Parathyroid adenoma (tissue), 2 donors: Measurements from ENCODE around the gene TRIM26.

Experiments
- H2AFZ ChIP-seq: fragments of 300-600 bp; sonication (generic); one replicate; pipeline ENCODE4 v1.7.0; 2017; ENCODE audit warnings: antibody characterized with exemption, mild to moderate bottlenecking
- H3K27ac ChIP-seq: fragments of 300-600 bp; sonication (generic); one replicate; pipeline ENCODE4 v1.7.0; 2017
- H3K27me3 ChIP-seq: fragments of 300-600 bp; sonication (generic); one replicate; pipeline ENCODE4 v1.7.0; 2017; ENCODE audit warnings: low read length; ENCODE audit not compliant: control insufficient read depth, insufficient read depth
- H3K36me3 ChIP-seq: fragments of 300-600 bp; sonication (generic); one replicate; pipeline ENCODE4 v1.7.0; 2017; ENCODE audit warnings: low read length; ENCODE audit not compliant: control insufficient read depth, insufficient read depth
- H3K4me1 ChIP-seq: fragments of 300-600 bp; sonication (generic); one replicate; pipeline ENCODE4 v1.7.0; 2017; ENCODE audit warnings: control low read depth
- H3K4me2 ChIP-seq: fragments of 300-600 bp; sonication (generic); one replicate; pipeline ENCODE4 v1.7.0; 2017; ENCODE audit warnings: low read length
- H3K4me3 ChIP-seq: fragments of 300-600 bp; sonication (generic); one replicate; pipeline ENCODE4 v1.7.0; 2017; ENCODE audit warnings: low read depth, low read length
- H3K79me2 ChIP-seq: fragments of 300-600 bp; sonication (generic); one replicate; pipeline ENCODE4 v1.7.0; 2017; ENCODE audit warnings: control low read depth
- H3K9ac ChIP-seq: fragments of 300-600 bp; sonication (generic); one replicate; pipeline ENCODE4 v1.7.0; 2017; ENCODE audit warnings: mild to moderate bottlenecking
- H3K9me3 ChIP-seq: fragments of 300-600 bp; sonication (generic); one replicate; pipeline ENCODE4 v1.7.0; 2017; ENCODE audit warnings: low read length; ENCODE audit not compliant: control insufficient read depth
- CTCF ChIP-seq: fragments of 300-600 bp; sonication (generic); IDR thresholded peaks from one replicate; pipeline ENCODE4 v1.7.0; 2017; ENCODE audit warnings: antibody characterized with exemption, mild to moderate bottlenecking
- donor health status: primary hyperparathyroidism.

The TRIM26 gene

GRCh38 chr6:30207619-30208295, 5.4 kb downstream of the TRIM26 start:
- Histone ChIP-seq H3K4me1 (peaks cover 16% of the 10 kb centered on the region), H3K27ac (peak overlapping the region; percentile 30), H3K36me3 (no peaks in the 10 kb centered on the region), H3K27me3 (no peaks in the 10 kb centered on the region), H3K9ac (no peak overlapping the region), H3K9me3 (no peaks in the 10 kb centered on the region), H3K4me2 (no peak overlapping the region), H3K4me3 (no peak overlapping the region), H3K79me2 (peaks cover 53% of the 10 kb centered on the region), H2AFZ (no peak overlapping the region)
- no peak for TF ChIP-seq CTCF

GRCh38 chr6:30206799-30207618, 6.2 kb downstream of the TRIM26 start:
- peaks cover 50% of the 10 kb centered on the region for H3K79me2 ChIP-seq
- H3K4me2 ChIP-seq = peak overlapping the region; percentile 37
- peak overlapping the region; percentile 30 for H3K27ac ChIP-seq
- no peak for TF ChIP-seq CTCF
- peaks cover 13% of the 10 kb centered on the region for H3K4me1 ChIP-seq
- no peaks in the 10 kb centered on the region for H3K36me3 ChIP-seq
- H3K4me3 ChIP-seq = no peak overlapping the region
- H3K27me3 ChIP-seq = no peaks in the 10 kb centered on the region
- no peaks in the 10 kb centered on the region for H3K9me3 ChIP-seq
- H3K9ac ChIP-seq = no peak overlapping the region
- no peak overlapping the region for H2AFZ ChIP-seq

GRCh38 chr6:30206152-30206551, 7.1 kb downstream of the TRIM26 start:
- peaks cover 10% of the 10 kb centered on the region for H3K4me1 ChIP-seq
- no peak overlapping the region for H3K4me3 ChIP-seq
- no peaks in the 10 kb centered on the region for H3K36me3 ChIP-seq
- no peak for TF ChIP-seq CTCF
- H3K4me2 ChIP-seq = no peak overlapping the region
- peaks cover 45% of the 10 kb centered on the region for H3K79me2 ChIP-seq
- H3K9me3 ChIP-seq = no peaks in the 10 kb centered on the region
- H3K27ac ChIP-seq = no peak overlapping the region
- no peak overlapping the region for H3K9ac ChIP-seq
- no peak overlapping the region for H2AFZ ChIP-seq
- H3K27me3 ChIP-seq = no peaks in the 10 kb centered on the region

GRCh38 chr6:30204116-30204515, 9.1 kb downstream of the TRIM26 start:
- TF ChIP-seq CTCF = no peak
- Histone ChIP-seq H3K79me2 (peaks cover 33% of the 10 kb centered on the region), H3K9ac (no peak overlapping the region), H3K36me3 (no peaks in the 10 kb centered on the region), H3K27me3 (no peaks in the 10 kb centered on the region), H3K4me1 (peaks cover 10% of the 10 kb centered on the region), H3K4me3 (no peak overlapping the region), H3K9me3 (no peaks in the 10 kb centered on the region), H3K27ac (no peak overlapping the region), H3K4me2 (no peak overlapping the region), H2AFZ (no peak overlapping the region)
